B cell (primary cell): Measurements from ENCODE around the gene CIAO2B. TPM values are rescaled to one million over a fixed set of nuclear protein-coding genes. Genes with fewer than 3 reads are reported as not detected.
"Not testable (repeated sequence)": the region's sequence is repeated elsewhere in the genome, so short reads cannot be mapped to it uniquely, and the experiment has no call there.

Experiments
- ATAC-seq: fragments of 200-7000 bp; cut with Tn5 transposase; one replicate; pipeline ENCODE4 v1.10.0; 2021; ENCODE audit warnings: low read depth, mild to moderate bottlenecking, moderate number of reproducible peaks, moderate library complexity
- CTCF ChIA-PET: fragments of 350-600 bp; sonication (Branson Sonifier 250); formaldehyde crosslinking; loops from one replicate; lab custom pipeline; 2021; ENCODE audit warnings: antibody characterized with exemption, inconsistent platforms; lab: Charles Lee
- POLR2A ChIA-PET: fragments of 350-600 bp; sonication (Branson Sonifier 250); formaldehyde crosslinking; loops from one replicate; lab custom pipeline; 2021; ENCODE audit warnings: antibody characterized with exemption; lab: Charles Lee
- DNase-seq: peaks from one replicate; pipeline ENCODE4 v3.0.0; 2013
- H2AFZ ChIP-seq: 2 replicates; pipeline ENCODE4 v1.6.1; 2012; ENCODE audit warnings: mild to moderate bottlenecking, low read depth, low read length; ENCODE audit not compliant: insufficient read depth, poor library complexity, severe bottlenecking
- H3K27ac ChIP-seq, 2 donors: 1 replicate in 1 of 2; 2 replicates in 1 of 2; pipeline ENCODE4 v1.5.1; 2012 to 2013; ENCODE audit warnings: low read length in 2 of 2, mild to moderate bottlenecking in 2 of 2, moderate library complexity in 1 of 2
- H3K27me3 ChIP-seq, 4 experiments: fragments of 200-600 bp in 1 of 4; sonication (generic) in 1 of 4; replicated peaks in 1 of 4; 1 replicate in 2 of 4; 2 replicates in 2 of 4; pipeline versions ENCODE4 v1.6.1 to v1.7.0; 2013 to 2016; ENCODE audit warnings: low read length in 3 of 4, mild to moderate bottlenecking in 2 of 4, mixed read lengths in 1 of 4, moderate library complexity in 1 of 4; ENCODE audit not compliant: insufficient read depth in 4 of 4, control insufficient read depth in 3 of 4; ENCODE audit errors: control extremely low read depth in 1 of 4
- H3K36me3 ChIP-seq, 2 experiments: replicated peaks in 1 of 2; 1 replicate in 1 of 2; 2 replicates in 1 of 2; pipeline versions ENCODE4 v1.6.1 to v1.7.1; 2013; ENCODE audit warnings: low read length in 1 of 2; ENCODE audit not compliant: insufficient read depth in 2 of 2, control insufficient read depth in 1 of 2; ENCODE audit errors: control extremely low read depth in 1 of 2, extremely low read depth in 1 of 2
- H3K4me1 ChIP-seq, 2 donors: fragments of 200-600 bp in 1 of 2; sonication (generic) in 1 of 2; 1 replicate in 1 of 2; 2 replicates in 1 of 2; pipeline versions ENCODE4 v1.5.1 to v1.6.1; 2013 to 2017; ENCODE audit warnings: low read length in 2 of 2; ENCODE audit not compliant: control insufficient read depth in 2 of 2, insufficient read depth in 2 of 2
- H3K4me2 ChIP-seq: replicated peaks from 2 replicates; pipeline ENCODE3; 2012; ENCODE audit warnings: mild to moderate bottlenecking, low read depth, low read length; ENCODE audit not compliant: poor library complexity, severe bottlenecking
- H3K4me3 ChIP-seq, 5 experiments: fragments of 200-600 bp in 1 of 5; sonication (generic) in 1 of 5; 1 replicate in 3 of 5; 2 replicates in 2 of 5; pipeline versions ENCODE4 v1.5.1 to v1.7.0; 2011 to 2016; ENCODE audit warnings: low read length in 4 of 5, mild to moderate bottlenecking in 4 of 5, low read depth in 2 of 5, control low read depth in 1 of 5, moderate library complexity in 1 of 5; ENCODE audit not compliant: insufficient read depth in 1 of 5; ENCODE audit errors: control extremely low read depth in 1 of 5, extremely low read depth in 1 of 5
- H3K79me2 ChIP-seq: fragments of 200-600 bp; sonication (generic); one replicate; pipeline ENCODE4 v1.6.0; 2016; ENCODE audit warnings: low read length; ENCODE audit not compliant: control insufficient read depth, insufficient read depth
- H3K9ac ChIP-seq: fragments of 200-600 bp; sonication (generic); 2 replicates; pipeline ENCODE4 v1.6.1; 2017; ENCODE audit warnings: mild to moderate bottlenecking, low read length, moderate library complexity
- H3K9me3 ChIP-seq, 3 donors: one replicate each; pipeline versions ENCODE4 v1.6.1 to v1.7.1; 2013; ENCODE audit warnings: low read length in 2 of 3; ENCODE audit not compliant: control insufficient read depth in 2 of 3, insufficient read depth in 1 of 3; ENCODE audit errors: control extremely low read depth in 1 of 3
- H4K20me1 ChIP-seq: 2 replicates; pipeline ENCODE4 v1.6.0; 2012; ENCODE audit warnings: mild to moderate bottlenecking, low read length; ENCODE audit not compliant: insufficient read depth, control insufficient read depth, poor library complexity, severe bottlenecking
- H3K27ac Mint-ChIP-seq: one replicate; pipeline ENCODE4 v1.8.0; 2021; ENCODE audit warnings: mixed read lengths
- H3K27me3 Mint-ChIP-seq: one replicate; pipeline ENCODE4 v1.8.0; 2021; ENCODE audit warnings: mixed read lengths
- H3K4me1 Mint-ChIP-seq: one replicate; pipeline ENCODE4 v1.8.0; 2021; ENCODE audit warnings: mixed read lengths
- H3K4me3 Mint-ChIP-seq: one replicate; pipeline ENCODE4 v1.8.0; 2021; ENCODE audit warnings: mixed read lengths
- H3K9me3 Mint-ChIP-seq: one replicate; pipeline ENCODE4 v1.8.0; 2022; ENCODE audit warnings: mixed read lengths; ENCODE audit not compliant: insufficient read depth
- CTCF ChIP-seq: fragments of 200-600 bp; IDR thresholded peaks from one replicate; pipeline ENCODE4 v1.8.0; 2022; ENCODE audit warnings: antibody characterized with exemption, mild to moderate bottlenecking
- EZH2 ChIP-seq: IDR thresholded peaks from 2 replicates; pipeline ENCODE4 v1.6.1; 2012; ENCODE audit warnings: borderline replicate concordance, low read depth, mild to moderate bottlenecking, moderate library complexity, low read length; ENCODE audit not compliant: insufficient read depth, poor library complexity, severe bottlenecking
- WGBS: methylation state at CpG from one replicate; pipeline ENCODE4 v1.1.5; 2013; ENCODE audit warnings: missing lambda C conversion rate; ENCODE audit not compliant: insufficient coverage; 5-methylcytosine and 5-hydroxymethylcytosine counted together
- intact Hi-C: fragments of 100-400 bp; cut with micrococcal nuclease; formaldehyde crosslinking; loops from one replicate; pipeline ENCODE4 v1.10.0; 2022
- polyA plus RNA-seq: library from polyadenylated mRNA; depleted of rRNA; stranded (reverse); fragments of >200 nt; gene quantifications from 2 replicates; pipeline ENCODE4 v1.2.3, GENCODE V29; 2012
- total RNA-seq, 2 donors: library from RNA; stranded (reverse); fragments of 120-200 nt in 1 of 2; gene quantifications; 1 replicate in 1 of 2; 2 replicates in 1 of 2; pipeline versions ENCODE4 v1.2.3 to v1.2.4, GENCODE V29; 2013 to 2022

Gene CIAO2B
- total and polyA plus RNA-seq, 2 donors (not counting 1 experiment from before 2014, with no cell fraction given), result 60.6 to 159 TPM

GRCh38 chr16:66935314-66936011 is 1.3 kb upstream of the CIAO2B start, which contains the start of gene CES2:
Gene CES2, plus strand, starts transcription at chr16:66935516. Its CDS starts 120 bp downstream, at chr16:66935636.
- CTCF ChIA-PET, result no interaction called here
- Mint-ChIP-seq H3K4me1 (peaks cover 54% of the 10 kb centered on the region), H3K27me3 (no peaks in the 10 kb centered on the region), H3K4me3 (peak within 1 kb of the TSS; percentile 99), H3K9me3 (no peaks in the 10 kb centered on the region), H3K27ac (peak within 1 kb of the TSS; percentile 98)
- POLR2A ChIA-PET, result no interaction called here
- Histone ChIP-seq H3K27ac (peak within 1 kb of the TSS; percentile 86 to 92), H3K79me2 (peaks cover 26% of the 10 kb centered on the region), H3K9me3 (no peaks in the 10 kb centered on the region), H3K4me3 (peak within 1 kb of the TSS; percentile 28 to 92 (median 90)), H3K4me1 (peaks cover 24 to 33% of the 10 kb centered on the region in 2 donors), H2AFZ (peak within 1 kb of the TSS; percentile 96), H3K36me3 (peaks cover 0 to 26% of the 10 kb centered on the region in 2 experiments), H3K9ac (peak within 1 kb of the TSS; percentile 95), H3K4me2 (peak within 1 kb of the TSS; percentile 88), H4K20me1 (peaks cover 14% of the 10 kb centered on the region), H3K27me3 (no peaks in the 10 kb centered on the region)
- intact Hi-C loops, result no loop called here
- TF ChIP-seq EZH2 (no peak), CTCF (no peak)
- no peak for DNase-seq
- 64% methylated on average over 43 of the region's 44 CpGs for WGBS
- ATAC-seq, result no peak

GRCh38 chr16:66934839-66935313 is 674 bp upstream of the CIAO2B start:
- H3K27ac ChIP-seq, result peak overlapping the region; percentile 86 to 92
- H3K9me3 Mint-ChIP-seq, ATAC-seq, CTCF ChIA-PET, H3K9me3 ChIP-seq, POLR2A ChIA-PET, DNase-seq, H3K27me3 Mint-ChIP-seq, H3K27me3 ChIP-seq: not testable (repeated sequence)
- peaks cover 14% of the 10 kb centered on the region for H4K20me1 ChIP-seq
- peaks cover 24 to 33% of the 10 kb centered on the region in 2 donors for H3K4me1 ChIP-seq
- intact Hi-C loops, result loop anchor here (1.0 to 5.0 kb wide), 2 partner anchors 12 to 53 kb away; partner anchors contain the start of gene PDP2
- Mint-ChIP-seq H3K27ac (peak overlapping the region; percentile 98), H3K4me3 (peak overlapping the region; percentile 99), H3K4me1 (peaks cover 54% of the 10 kb centered on the region)
- peak overlapping the region; percentile 88 for H3K4me2 ChIP-seq
- H3K4me3 ChIP-seq, result peak overlapping the region; percentile 28 to 92 (median 90)
- 4% methylated on average over 10 of the region's 24 CpGs for WGBS
- H3K36me3 ChIP-seq, result peaks cover 0 to 20% of the 10 kb centered on the region in 2 experiments
- H3K79me2 ChIP-seq, result peaks cover 26% of the 10 kb centered on the region
- H2AFZ ChIP-seq, result peak overlapping the region; percentile 96
- H3K9ac ChIP-seq, result peak overlapping the region; percentile 95
